Neuronal stem cell (in vitro differentiated cells): ENCODE data around the gene AKAP12.

Experiments used
- DNase-seq: peaks from one replicate; pipeline ENCODE4 v3.0.0-alpha.2; 2013; ENCODE audit warnings: low spot score
- H2AFZ ChIP-seq: one replicate; pipeline ENCODE4 v1.6.1; 2013; ENCODE audit warnings: mild to moderate bottlenecking, low read length, inconsistent platforms
- H2AK5ac ChIP-seq: 2 replicates; pipeline ENCODE4 v1.6.1; 2013; ENCODE audit warnings: low read depth, mild to moderate bottlenecking, inconsistent platforms, low read length, moderate library complexity, mixed read lengths
- H2BK120ac ChIP-seq: 2 replicates; pipeline ENCODE4 v1.6.1; 2013; ENCODE audit warnings: low read depth, mild to moderate bottlenecking, inconsistent platforms, low read length, moderate library complexity, mixed read lengths
- H2BK12ac ChIP-seq: one replicate; pipeline ENCODE4 v1.6.1; 2013; ENCODE audit warnings: low read length, inconsistent platforms
- H2BK15ac ChIP-seq: 2 replicates; pipeline ENCODE4 v1.6.1; 2013; ENCODE audit warnings: mild to moderate bottlenecking, low read length, inconsistent platforms, mixed read lengths
- H2BK5ac ChIP-seq: one replicate; pipeline ENCODE4 v1.6.1; 2013; ENCODE audit warnings: inconsistent platforms, mild to moderate bottlenecking, low read length, moderate library complexity
- H3K14ac ChIP-seq: one replicate; pipeline ENCODE4 v1.6.1; 2013; ENCODE audit warnings: low read length, inconsistent platforms
- H3K18ac ChIP-seq: 2 replicates; pipeline ENCODE4 v1.6.1; 2013; ENCODE audit warnings: low read length, inconsistent platforms
- H3K23ac ChIP-seq: 2 replicates; pipeline ENCODE4 v1.6.1; 2013; ENCODE audit warnings: low read depth, mild to moderate bottlenecking, mixed read lengths, low read length, inconsistent platforms; ENCODE audit not compliant: poor library complexity
- H3K27ac ChIP-seq: replicated peaks from 3 replicates; pipeline ENCODE4 v1.5.1; 2013; ENCODE audit warnings: low read length, inconsistent platforms
- H3K27me3 ChIP-seq, 3 experiments: 2 replicates each; pipeline ENCODE4 v1.6.1; 2013; ENCODE audit warnings: low read length in 3 of 3, mild to moderate bottlenecking in 2 of 3, inconsistent platforms in 1 of 3, low read depth in 1 of 3, mixed read lengths in 1 of 3, moderate library complexity in 1 of 3; ENCODE audit not compliant: control insufficient read depth in 3 of 3, insufficient read depth in 3 of 3
- H3K36me3 ChIP-seq, 2 donors: replicated peaks in 1 of 2; 2 replicates each; pipeline ENCODE4 v1.6.1; 2013; ENCODE audit warnings: low read length in 2 of 2; ENCODE audit not compliant: control insufficient read depth in 2 of 2, insufficient read depth in 2 of 2
- H3K4ac ChIP-seq: 2 replicates; pipeline ENCODE4 v1.6.1; 2013; ENCODE audit warnings: inconsistent platforms, mild to moderate bottlenecking, low read length, moderate library complexity
- H3K4me1 ChIP-seq, 2 donors: 1 replicate in 1 of 2; 2 replicates in 1 of 2; pipeline ENCODE4 v1.6.1; 2013; ENCODE audit warnings: low read length in 2 of 2, low read depth in 1 of 2; ENCODE audit not compliant: control insufficient read depth in 2 of 2, insufficient read depth in 1 of 2
- H3K4me2 ChIP-seq: one replicate; pipeline ENCODE4 v1.6.1; 2013; ENCODE audit warnings: mild to moderate bottlenecking, low read length, inconsistent platforms; ENCODE audit not compliant: insufficient read depth, poor library complexity, severe bottlenecking
- H3K4me3 ChIP-seq, 2 donors: 2 replicates each; pipeline ENCODE4 v1.5.1; 2013; ENCODE audit warnings: low read length in 2 of 2, mild to moderate bottlenecking in 2 of 2, inconsistent platforms in 1 of 2, moderate library complexity in 1 of 2
- H3K79me1 ChIP-seq: one replicate; pipeline ENCODE4 v1.6.1; 2013; ENCODE audit warnings: low read depth, mild to moderate bottlenecking, inconsistent platforms, low read length, moderate library complexity
- H3K9ac ChIP-seq: one replicate; pipeline ENCODE4 v1.6.1; 2013; ENCODE audit warnings: mild to moderate bottlenecking, low read depth, low read length, inconsistent platforms; ENCODE audit not compliant: poor library complexity
- H3K9me3 ChIP-seq, 2 donors: replicated peaks in 1 of 2; 2 replicates each; pipeline versions ENCODE3 to v1.6.1; 2013; ENCODE audit warnings: low read length in 2 of 2, mild to moderate bottlenecking in 2 of 2, inconsistent platforms in 1 of 2, low read depth in 1 of 2, mixed read lengths in 1 of 2, moderate library complexity in 1 of 2; ENCODE audit not compliant: control insufficient read depth in 2 of 2, insufficient read depth in 1 of 2
- H4K8ac ChIP-seq: one replicate; pipeline ENCODE4 v1.6.1; 2013; ENCODE audit warnings: low read depth, mild to moderate bottlenecking, inconsistent platforms, low read length, moderate library complexity
- H4K91ac ChIP-seq: one replicate; pipeline ENCODE4 v1.6.1; 2013; ENCODE audit warnings: low read length, low read depth, mild to moderate bottlenecking, inconsistent platforms; ENCODE audit not compliant: poor library complexity
- WGBS, 2 donors: extraction: QIAGEN DNeasy Blood & Tissue Kit; methylation state at CpG; one replicate each; pipeline ENCODE4 v1.1.7; 2013; ENCODE audit warnings: missing lambda C conversion rate in 2 of 2, mixed read lengths in 1 of 2; ENCODE audit not compliant: insufficient read length in 2 of 2, insufficient replicate concordance in 1 of 2; ENCODE audit errors: extremely low coverage in 2 of 2; 5-methylcytosine and 5-hydroxymethylcytosine counted together

The AKAP12 gene

DNA sequence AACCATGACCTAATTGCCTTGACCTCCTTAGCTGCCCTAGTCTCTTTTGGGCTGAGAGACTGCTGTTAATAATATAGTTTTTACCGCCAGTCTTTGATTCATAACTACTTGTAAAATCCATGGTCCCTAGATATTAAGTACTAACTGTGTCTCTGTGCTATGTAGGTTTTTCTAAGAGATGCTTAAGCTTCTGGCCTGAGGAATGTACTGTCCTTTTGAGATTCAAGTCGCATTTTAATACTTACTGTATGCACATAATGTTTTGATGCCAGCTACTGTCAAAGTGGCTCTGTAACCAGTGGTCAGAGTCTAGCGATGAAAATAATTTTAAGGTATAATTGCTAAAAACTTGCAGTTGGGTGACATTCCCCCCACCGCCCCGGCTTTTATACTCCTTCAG, 2.1 kb downstream of the AKAP12 start:
- Histone ChIP-seq H3K9ac (no peak overlapping the region), H2BK15ac (no peak overlapping the region), H2AK5ac (no peak overlapping the region), H3K4me3 (peak overlapping the region in 1 of 2 donors; percentile 93), H3K18ac (no peak overlapping the region), H2AFZ (no peak overlapping the region), H3K14ac (no peak overlapping the region), H2BK5ac (no peak overlapping the region), H3K79me1 (peaks cover 2% of the 10 kb centered on the region), H3K4me1 (peaks cover 8 to 21% of the 10 kb centered on the region in 2 donors), H4K8ac (no peak overlapping the region), H3K9me3 (peaks cover 0 to 5% of the 10 kb centered on the region in 2 donors), H3K23ac (no peak overlapping the region), H2BK12ac (no peak overlapping the region), H3K36me3 (peaks cover 0 to 5% of the 10 kb centered on the region in 2 donors), H2BK120ac (no peak overlapping the region), H3K4me2 (no peak overlapping the region), H3K27ac (no peak overlapping the region), H4K91ac (no peak overlapping the region), H3K27me3 (peaks cover 0 to 2% (median 0%) of the 10 kb centered on the region in 3 experiments), H3K4ac (no peak overlapping the region)
- no CpG with 5 or more reads among the region's 5 CpGs for WGBS, 2 donors
- DNase-seq = no peak

DNA sequence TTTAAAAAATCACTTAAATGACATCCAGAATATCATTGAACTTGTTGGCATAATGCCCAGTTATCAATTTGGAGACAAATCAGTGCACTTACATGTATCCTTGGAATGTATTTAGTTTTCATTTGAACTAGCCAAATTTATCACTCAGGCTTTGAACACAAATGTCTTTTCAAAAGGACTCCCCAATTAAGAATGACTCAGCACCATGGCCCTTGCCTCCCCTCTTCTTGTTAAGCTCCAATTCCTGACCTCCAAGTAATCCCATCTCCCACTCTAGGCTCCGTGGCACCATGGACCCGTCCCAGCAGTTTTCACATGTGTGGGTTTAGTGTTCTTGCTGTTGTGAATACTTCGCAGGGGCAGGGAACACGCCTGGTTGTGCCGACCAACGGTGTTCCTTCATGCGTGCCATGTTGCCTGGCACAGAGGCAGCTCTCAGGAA, 2.7 kb downstream of the AKAP12 start:
- no peak overlapping the region for H3K4me2 ChIP-seq
- no peak overlapping the region for H3K4me3 ChIP-seq

DNA sequence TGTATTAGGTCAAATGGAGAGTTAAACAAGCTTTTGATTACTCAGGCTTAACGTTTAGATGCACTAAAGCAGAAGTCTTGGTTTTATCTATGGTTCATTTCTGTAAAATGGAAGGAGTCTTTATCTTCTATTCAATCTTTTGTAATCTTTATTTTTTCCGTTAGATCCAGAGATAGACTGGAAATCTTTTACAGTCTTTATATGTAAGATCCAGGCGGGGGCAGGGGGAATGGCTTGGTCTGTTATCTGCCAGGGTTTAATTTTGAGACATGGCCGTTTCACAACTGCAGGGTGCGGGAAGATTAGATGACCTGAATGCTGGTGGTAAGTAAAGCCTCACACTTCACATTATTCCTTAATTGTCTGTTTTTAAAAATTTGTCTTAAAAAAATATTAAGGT, 3.7 kb downstream of the AKAP12 start:
- Histone ChIP-seq H3K14ac (no peak overlapping the region), H3K18ac (no peak overlapping the region), H3K4ac (no peak overlapping the region), H2BK120ac (no peak overlapping the region), H2AK5ac (no peak overlapping the region), H4K8ac (no peak overlapping the region), H3K9ac (no peak overlapping the region), H3K27ac (no peak overlapping the region), H2BK15ac (no peak overlapping the region), H3K36me3 (peaks cover 0 to 5% of the 10 kb centered on the region in 2 donors), H3K4me2 (no peak overlapping the region), H2BK12ac (no peak overlapping the region), H3K4me1 (peaks cover 8 to 21% of the 10 kb centered on the region in 2 donors), H3K23ac (no peak overlapping the region), H4K91ac (no peak overlapping the region), H3K79me1 (peaks cover 2% of the 10 kb centered on the region), H3K4me3 (no peak overlapping the region), H2AFZ (no peak overlapping the region), H3K9me3 (peaks cover 2 to 5% of the 10 kb centered on the region in 2 donors), H3K27me3 (peaks cover 0 to 2% (median 0%) of the 10 kb centered on the region in 3 experiments), H2BK5ac (no peak overlapping the region)
- WGBS, 2 donors = no CpG with 5 or more reads among the region's 5 CpGs
- no peak for DNase-seq

More for the DNA sequence above, 2.7 kb downstream of the AKAP12 start:
- peaks cover 8 to 21% of the 10 kb centered on the region in 2 donors for H3K4me1 ChIP-seq
- no peak overlapping the region for H4K91ac ChIP-seq
- no CpG with 5 or more reads among the region's 7 CpGs for WGBS, 2 donors
- H3K27me3 ChIP-seq = peaks cover 0 to 2% (median 0%) of the 10 kb centered on the region in 3 experiments
- H3K18ac ChIP-seq = no peak overlapping the region
- H3K4ac ChIP-seq = no peak overlapping the region
- peaks cover 0 to 5% of the 10 kb centered on the region in 2 donors for H3K36me3 ChIP-seq
- H2AK5ac ChIP-seq = no peak overlapping the region
- H3K27ac ChIP-seq = no peak overlapping the region
- H2BK12ac ChIP-seq = no peak overlapping the region
- peak overlapping the region; percentile 17 for H3K9ac ChIP-seq
- no peak overlapping the region for H2BK120ac ChIP-seq
- no peak overlapping the region for H2AFZ ChIP-seq
- peaks cover 0 to 5% of the 10 kb centered on the region in 2 donors for H3K9me3 ChIP-seq
- no peak overlapping the region for H2BK15ac ChIP-seq
- H3K23ac ChIP-seq = peak overlapping the region; percentile 37
- no peak overlapping the region for H4K8ac ChIP-seq
- DNase-seq = no peak
- no peak overlapping the region for H3K14ac ChIP-seq
- H2BK5ac ChIP-seq = no peak overlapping the region
- peaks cover 2% of the 10 kb centered on the region for H3K79me1 ChIP-seq

DNA sequence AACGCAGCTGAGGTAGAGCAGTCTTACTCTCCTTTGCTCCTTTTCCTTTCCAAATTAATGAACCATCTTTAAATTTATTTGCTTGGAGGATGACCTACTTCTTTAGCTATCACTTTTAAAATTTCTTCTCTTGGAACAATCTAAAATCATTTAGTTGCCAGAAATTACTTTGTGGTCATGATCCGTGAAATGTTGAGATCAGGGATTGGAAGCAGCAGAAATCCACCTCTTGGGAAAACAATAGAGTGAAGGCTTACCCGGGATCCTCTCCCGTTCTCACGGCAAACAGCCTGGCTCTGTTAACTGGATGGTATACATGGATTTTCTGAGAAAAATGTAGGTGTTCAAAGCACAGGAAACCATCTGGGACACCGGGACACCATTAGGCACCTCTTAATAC, 7.7 kb downstream of the AKAP12 start:
- peaks cover 2 to 5% of the 10 kb centered on the region in 2 donors for H3K9me3 ChIP-seq
- H3K9ac ChIP-seq = no peak overlapping the region
- H3K27me3 ChIP-seq = no peaks in the 10 kb centered on the region
- no peak overlapping the region for H2AFZ ChIP-seq
- H3K4me2 ChIP-seq = no peak overlapping the region
- H3K79me1 ChIP-seq = peaks cover 1% of the 10 kb centered on the region
- H2AK5ac ChIP-seq = no peak overlapping the region
- H2BK15ac ChIP-seq = no peak overlapping the region
- H4K8ac ChIP-seq = no peak overlapping the region
- H3K23ac ChIP-seq = no peak overlapping the region
- H3K18ac ChIP-seq = no peak overlapping the region
- WGBS, 2 donors = no CpG with 5 or more reads among the region's 6 CpGs
- H2BK120ac ChIP-seq = no peak overlapping the region
- H3K4me3 ChIP-seq = no peak overlapping the region
- H3K4me1 ChIP-seq = peaks cover 2 to 3% of the 10 kb centered on the region in 2 donors
- H4K91ac ChIP-seq = no peak overlapping the region
- H3K4ac ChIP-seq = no peak overlapping the region
- no peak for DNase-seq
- H3K27ac ChIP-seq = no peak overlapping the region
- no peak overlapping the region for H3K14ac ChIP-seq
- no peak overlapping the region for H2BK12ac ChIP-seq
- H2BK5ac ChIP-seq = no peak overlapping the region
- H3K36me3 ChIP-seq = peaks cover 0 to 5% of the 10 kb centered on the region in 2 donors
